Activated naive CD4-positive, alpha-beta T cell treated with anti-CD3 and anti-CD28 coated beads for 36 hours (primary cell): Measurements from ENCODE around the gene ATP2B3. TPM values are rescaled to one million over a fixed set of nuclear protein-coding genes. Genes with fewer than 3 reads are reported as not detected.

Experiments
- CTCF ChIA-PET: fragments of 350-600 bp; sonication (Branson Sonifier 250); formaldehyde crosslinking; loops from one replicate; lab custom pipeline; 2021; ENCODE audit warnings: antibody characterized with exemption; lab: Charles Lee
- DNase-seq: peaks from one replicate; pipeline ENCODE4 v3.0.0-alpha.2; 2020
- H3K27ac Mint-ChIP-seq: one replicate; pipeline ENCODE4 v1.8.0; 2021; ENCODE audit warnings: mild to moderate bottlenecking, mixed read lengths
- H3K27me3 Mint-ChIP-seq: one replicate; pipeline ENCODE4 v1.8.0; 2021; ENCODE audit warnings: low read depth, mixed read lengths
- H3K36me3 Mint-ChIP-seq: one replicate; pipeline ENCODE4 v1.8.0; 2021; ENCODE audit warnings: low read depth, mixed read lengths
- H3K4me1 Mint-ChIP-seq: one replicate; pipeline ENCODE4 v1.8.0; 2021; ENCODE audit warnings: low read depth, mixed read lengths
- H3K4me3 Mint-ChIP-seq: one replicate; pipeline ENCODE4 v1.8.0; 2021; ENCODE audit warnings: mild to moderate bottlenecking, moderate library complexity, mixed read lengths
- H3K9me3 Mint-ChIP-seq: one replicate; pipeline ENCODE4 v1.8.0; 2021; ENCODE audit warnings: mixed read lengths
- intact Hi-C: fragments of 100-400 bp; cut with micrococcal nuclease; formaldehyde crosslinking; loops from one replicate; pipeline ENCODE4 v1.15.1; 2023
- total RNA-seq, 2 experiments: library from RNA; stranded (reverse); gene quantifications; one replicate each; pipeline ENCODE4 v1.2.3, GENCODE V29; 2021

Gene ATP2B3
- total RNA-seq, 2 experiments from 2014 or later: not detected

DNA sequence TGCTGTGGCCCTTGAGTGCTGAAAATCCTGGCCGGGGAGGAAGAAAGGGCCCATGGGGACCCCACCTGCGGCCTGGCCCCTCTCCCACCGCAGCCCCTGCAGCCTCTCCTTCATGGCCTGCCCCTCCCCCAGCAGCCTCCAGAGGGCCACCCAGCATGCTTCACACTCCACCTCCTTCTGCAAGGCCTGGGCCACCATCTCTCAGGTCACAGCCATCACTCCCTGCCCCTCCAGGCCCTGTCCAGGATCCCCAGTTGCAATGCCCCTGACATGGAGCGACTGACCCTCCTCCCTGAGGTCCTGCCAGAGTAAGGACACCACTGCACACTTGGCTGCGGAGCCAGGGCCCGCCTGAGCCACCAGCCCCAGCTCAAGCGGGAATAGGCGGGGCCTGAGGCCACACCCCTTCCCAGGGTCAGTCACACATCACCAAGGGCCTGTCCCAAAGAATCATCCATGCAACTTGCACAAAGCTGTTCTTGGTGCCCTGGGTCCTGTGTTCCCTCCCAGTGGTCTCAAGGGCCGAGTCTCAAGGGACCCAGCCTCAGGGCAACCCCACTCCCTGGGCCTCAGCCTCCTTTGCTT is 48.6 kb downstream of the ATP2B3 start:
- no peak for DNase-seq
- no peaks in the 10 kb centered on the region for H3K27me3 Mint-ChIP-seq
- H3K36me3 Mint-ChIP-seq: no peaks in the 10 kb centered on the region
- no peak overlapping the region for H3K27ac Mint-ChIP-seq
- H3K9me3 Mint-ChIP-seq: no peaks in the 10 kb centered on the region
- no peak overlapping the region for H3K4me3 Mint-ChIP-seq
- H3K4me1 Mint-ChIP-seq: no peaks in the 10 kb centered on the region
- CTCF ChIA-PET: interaction anchor here (0.6 to 2.1 kb wide), 3 partner anchors 12 to 97 kb away, joined by 3 to 9 read pairs (median 3); no protein-coding TSS in a partner anchor
- intact Hi-C loops: no loop called here

DNA sequence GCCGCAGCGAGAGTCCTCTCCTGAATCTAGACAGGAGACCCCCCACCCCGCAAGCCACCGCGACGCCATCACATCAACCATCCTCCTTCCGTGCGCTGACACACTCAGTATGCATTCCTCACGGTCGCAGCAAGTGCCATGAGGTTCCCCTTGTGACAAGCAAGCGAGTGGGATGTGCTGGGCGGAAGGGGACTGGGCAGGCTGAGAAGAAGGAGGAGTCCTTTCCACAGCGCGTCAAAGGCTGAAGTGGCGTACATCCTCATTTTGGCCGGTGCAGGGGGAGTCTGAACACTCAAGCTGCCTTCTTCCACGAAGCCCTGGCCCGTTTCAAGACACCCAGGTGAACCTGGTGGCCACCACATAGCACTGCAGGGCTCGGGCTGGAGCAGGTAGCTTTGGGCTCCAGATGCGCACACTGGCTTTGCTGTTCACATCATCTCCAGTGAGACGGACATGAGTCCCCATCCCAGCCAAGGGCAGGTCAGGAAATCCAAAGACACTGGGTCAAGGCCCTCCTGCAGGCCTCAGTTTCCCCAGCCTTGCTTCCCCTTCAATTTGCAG is 51.1 kb downstream of the ATP2B3 start:
- Mint-ChIP-seq H3K27ac (no peak overlapping the region), H3K36me3 (no peaks in the 10 kb centered on the region), H3K9me3 (no peaks in the 10 kb centered on the region), H3K4me3 (no peak overlapping the region), H3K4me1 (peaks cover 3% of the 10 kb centered on the region), H3K27me3 (no peaks in the 10 kb centered on the region)
- intact Hi-C loops: no loop called here
- DNase-seq: no peak
- CTCF ChIA-PET: interaction anchor here (0.9 to 1.0 kb wide), 2 partner anchors 14 to 29 kb away, joined by 3 read pairs; no protein-coding TSS in a partner anchor

DNA sequence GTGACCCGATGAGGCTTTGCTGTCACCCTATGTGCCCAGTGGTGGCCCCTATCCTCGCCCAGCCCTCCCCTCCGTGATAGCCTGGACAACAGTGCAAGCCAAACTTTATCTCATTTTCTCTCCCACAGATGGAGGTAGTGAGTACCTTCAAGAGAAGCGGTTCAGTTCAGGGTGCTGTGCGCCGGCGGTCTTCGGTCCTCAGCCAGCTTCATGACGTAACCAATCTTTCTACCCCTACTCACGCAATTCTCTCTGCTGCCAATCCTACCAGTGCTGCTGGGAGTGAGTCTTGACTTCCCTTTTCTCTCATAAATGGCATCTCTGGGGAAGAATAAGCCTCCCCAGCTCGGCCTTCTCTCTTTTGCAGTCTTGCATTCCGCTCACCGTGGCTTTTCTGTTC is 52.0 kb downstream of the ATP2B3 start:
- intact Hi-C loops: no loop called here
- H3K27ac Mint-ChIP-seq: no peak overlapping the region
- no peaks in the 10 kb centered on the region for H3K9me3 Mint-ChIP-seq
- no peak overlapping the region for H3K4me3 Mint-ChIP-seq
- CTCF ChIA-PET: interaction anchor here (0.9 kb wide), 1 partner anchor 30 kb away, joined by 3 read pairs; no protein-coding TSS in a partner anchor
- H3K36me3 Mint-ChIP-seq: no peaks in the 10 kb centered on the region
- DNase-seq: no peak
- H3K27me3 Mint-ChIP-seq: no peaks in the 10 kb centered on the region
- H3K4me1 Mint-ChIP-seq: peaks cover 3% of the 10 kb centered on the region

GRCh38 chrX:153571534-153571908 is 54.1 kb downstream of the ATP2B3 start:
- H3K27ac Mint-ChIP-seq: no peak overlapping the region
- peaks cover 3% of the 10 kb centered on the region for H3K4me1 Mint-ChIP-seq
- no peaks in the 10 kb centered on the region for H3K36me3 Mint-ChIP-seq
- H3K27me3 Mint-ChIP-seq: no peaks in the 10 kb centered on the region
- no peak overlapping the region for H3K4me3 Mint-ChIP-seq
- no peaks in the 10 kb centered on the region for H3K9me3 Mint-ChIP-seq
- intact Hi-C loops: no loop called here
- no peak for DNase-seq
- CTCF ChIA-PET: interaction anchor here (1.4 kb wide), 1 partner anchor 97 kb away, joined by 5 read pairs; no protein-coding TSS in a partner anchor

GRCh38 chrX:153572601-153573000 is 55.2 kb downstream of the ATP2B3 start:
- Mint-ChIP-seq H3K9me3 (no peaks in the 10 kb centered on the region), H3K27ac (no peak overlapping the region), H3K4me3 (no peak overlapping the region), H3K27me3 (no peaks in the 10 kb centered on the region), H3K4me1 (peaks cover 3% of the 10 kb centered on the region), H3K36me3 (no peaks in the 10 kb centered on the region)
- CTCF ChIA-PET: no interaction called here
- intact Hi-C loops: no loop called here
- DNase-seq: no peak

GRCh38 chrX:153573984-153574383 is 56.5 kb downstream of the ATP2B3 start:
- intact Hi-C loops: no loop called here
- H3K27me3 Mint-ChIP-seq: no peaks in the 10 kb centered on the region
- H3K27ac Mint-ChIP-seq: no peak overlapping the region
- H3K4me1 Mint-ChIP-seq: peaks cover 3% of the 10 kb centered on the region
- H3K4me3 Mint-ChIP-seq: no peak overlapping the region
- no peaks in the 10 kb centered on the region for H3K36me3 Mint-ChIP-seq
- CTCF ChIA-PET: no interaction called here
- H3K9me3 Mint-ChIP-seq: no peaks in the 10 kb centered on the region
- peak; percentile 5 for DNase-seq

- intact Hi-C loops: no loop called here
- no peaks in the 10 kb centered on the region for H3K9me3 Mint-ChIP-seq
- no peaks in the 10 kb centered on the region for H3K36me3 Mint-ChIP-seq
- no peak for DNase-seq
- no peak overlapping the region for H3K4me3 Mint-ChIP-seq
- CTCF ChIA-PET: interaction anchor here (1.3 kb wide), 1 partner anchor 22 kb away, joined by 3 read pairs; no protein-coding TSS in a partner anchor
- H3K27ac Mint-ChIP-seq: no peak overlapping the region
- H3K4me1 Mint-ChIP-seq: peaks cover 5% of the 10 kb centered on the region
- H3K27me3 Mint-ChIP-seq: no peaks in the 10 kb centered on the region
Observed at GRCh38 chrX:153576239-153576870, 58.9 kb downstream of the ATP2B3 start.

GRCh38 chrX:153576961-153577360 is 59.5 kb downstream of the ATP2B3 start:
- intact Hi-C loops: no loop called here
- CTCF ChIA-PET: interaction anchor here (1.3 kb wide), 1 partner anchor 22 kb away, joined by 3 read pairs; no protein-coding TSS in a partner anchor
- no peaks in the 10 kb centered on the region for H3K36me3 Mint-ChIP-seq
- H3K4me3 Mint-ChIP-seq: no peak overlapping the region
- H3K27me3 Mint-ChIP-seq: no peaks in the 10 kb centered on the region
- no peak overlapping the region for H3K27ac Mint-ChIP-seq
- no peak for DNase-seq
- H3K9me3 Mint-ChIP-seq: no peaks in the 10 kb centered on the region
- H3K4me1 Mint-ChIP-seq: peaks cover 5% of the 10 kb centered on the region

DNA sequence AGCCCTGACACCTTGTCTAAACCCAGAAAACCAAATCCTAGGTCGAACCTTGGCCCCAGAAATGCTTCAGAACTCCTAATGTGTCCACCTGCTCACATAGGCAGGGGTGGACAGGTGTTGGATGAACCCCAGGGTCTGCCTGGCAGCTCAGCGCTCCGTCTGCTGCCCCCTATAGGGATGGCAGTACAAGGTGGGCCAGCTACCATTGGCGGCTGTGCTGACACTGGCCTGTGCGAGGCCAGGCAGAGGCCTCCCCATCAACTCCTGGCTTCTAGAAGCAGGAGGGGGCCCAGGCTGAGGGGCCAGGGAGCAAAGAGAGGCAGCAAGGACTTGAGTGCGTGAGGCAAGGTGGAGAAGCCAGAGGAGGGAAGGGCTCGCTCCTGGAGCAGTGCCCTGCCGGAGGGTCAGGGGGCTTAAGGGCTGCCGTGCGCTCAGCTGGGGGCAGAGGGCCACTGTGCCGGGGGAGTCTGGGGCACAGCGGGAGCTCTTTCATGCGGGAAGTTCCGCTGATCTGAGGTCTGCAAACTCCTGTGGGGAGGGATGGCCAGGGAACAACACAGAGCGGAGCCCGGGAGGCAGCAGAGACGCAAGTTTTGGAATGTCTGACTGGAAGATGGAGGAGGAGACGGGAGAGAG is 60.9 kb downstream of the ATP2B3 start:
- no peaks in the 10 kb centered on the region for H3K9me3 Mint-ChIP-seq
- intact Hi-C loops: no loop called here
- DNase-seq: no peak

DNA sequence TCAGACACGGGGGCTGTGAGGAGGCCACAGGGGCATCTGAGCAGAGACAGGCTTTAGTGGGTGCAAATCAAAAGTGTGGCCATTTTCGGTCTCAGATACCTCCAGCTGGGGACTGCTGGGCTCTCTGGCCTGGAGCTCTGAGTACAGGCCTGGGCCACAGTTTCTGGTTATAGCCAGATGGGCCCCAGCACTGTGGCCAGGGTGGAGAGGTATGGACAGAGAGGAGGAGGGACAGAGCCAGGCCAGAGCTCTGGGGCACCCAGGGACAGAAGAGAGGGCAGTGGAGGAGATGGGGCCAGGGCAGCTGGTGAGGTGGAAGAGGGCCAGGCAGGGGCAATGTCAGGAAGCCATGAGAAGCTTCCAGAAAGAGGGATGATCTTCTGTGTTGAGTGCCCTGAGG is 61.4 kb downstream of the ATP2B3 start:
- no peaks in the 10 kb centered on the region for H3K9me3 Mint-ChIP-seq
- intact Hi-C loops: no loop called here
- H3K4me1 Mint-ChIP-seq: peaks cover 20% of the 10 kb centered on the region

More for the DNA sequence above, 60.9 kb downstream of the ATP2B3 start:
- peaks cover 14% of the 10 kb centered on the region for H3K4me1 Mint-ChIP-seq
- no peaks in the 10 kb centered on the region for H3K36me3 Mint-ChIP-seq
- no peak overlapping the region for H3K27ac Mint-ChIP-seq
- H3K27me3 Mint-ChIP-seq: no peaks in the 10 kb centered on the region
- H3K4me3 Mint-ChIP-seq: no peak overlapping the region
- CTCF ChIA-PET: interaction anchor here (0.6 kb wide), 1 partner anchor 140 kb away, joined by 7 read pairs; no protein-coding TSS in a partner anchor

DNA sequence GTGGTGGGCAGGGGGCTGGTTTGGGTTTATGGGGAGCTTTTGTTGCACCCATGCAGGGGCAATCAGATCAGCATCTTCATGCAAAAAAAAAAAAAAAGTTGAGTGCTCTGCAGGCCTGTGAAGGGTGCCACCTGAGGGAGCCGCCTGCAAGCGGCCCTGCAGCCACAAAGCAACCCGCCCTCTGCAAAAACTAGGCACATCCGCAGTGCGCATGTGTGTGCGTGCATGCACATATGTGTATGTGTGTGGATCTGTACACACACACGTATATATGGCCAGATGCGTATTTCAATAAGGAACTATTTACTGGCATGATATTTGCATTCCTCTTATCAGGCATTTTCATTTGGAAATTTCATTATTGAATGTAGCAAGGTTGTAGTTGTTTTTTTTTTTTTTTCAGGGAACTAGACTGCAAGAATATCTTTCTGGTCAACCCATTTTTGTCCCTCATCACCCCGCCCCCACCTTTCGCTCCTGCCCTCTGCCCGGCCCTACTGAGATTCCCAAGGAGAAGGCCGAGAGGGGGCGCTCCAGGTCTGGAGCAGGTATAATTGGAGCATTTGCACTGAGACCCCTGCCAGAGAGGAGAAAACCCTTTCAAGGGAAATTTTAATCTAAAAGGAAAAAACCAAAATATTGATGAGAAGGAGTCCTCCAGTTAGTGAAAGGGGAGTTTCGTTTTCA is 63.4 kb downstream of the ATP2B3 start:
- intact Hi-C loops: no loop called here
- CTCF ChIA-PET: interaction anchor here (2.0 kb wide), 1 partner anchor 41 kb away, joined by 5 read pairs; no protein-coding TSS in a partner anchor
- no peaks in the 10 kb centered on the region for H3K9me3 Mint-ChIP-seq
- DNase-seq: peak; percentile 8
- no peak overlapping the region for H3K4me3 Mint-ChIP-seq
- no peak overlapping the region for H3K27ac Mint-ChIP-seq
- H3K4me1 Mint-ChIP-seq: peaks cover 21% of the 10 kb centered on the region
- H3K36me3 Mint-ChIP-seq: no peaks in the 10 kb centered on the region
- no peaks in the 10 kb centered on the region for H3K27me3 Mint-ChIP-seq

More for the DNA sequence above, 61.4 kb downstream of the ATP2B3 start:
- CTCF ChIA-PET: interaction anchor here (2.0 kb wide), 1 partner anchor 39 kb away, joined by 5 read pairs; no protein-coding TSS in a partner anchor
- no peaks in the 10 kb centered on the region for H3K36me3 Mint-ChIP-seq
- no peak overlapping the region for H3K4me3 Mint-ChIP-seq
- no peak for DNase-seq
- no peaks in the 10 kb centered on the region for H3K27me3 Mint-ChIP-seq
- H3K27ac Mint-ChIP-seq: no peak overlapping the region
